ENCODE results near the gene C1RL. TPM values are rescaled to one million over a fixed set of nuclear protein-coding genes. Genes with fewer than 3 reads are reported as not detected.

The C1RL gene, protein sequence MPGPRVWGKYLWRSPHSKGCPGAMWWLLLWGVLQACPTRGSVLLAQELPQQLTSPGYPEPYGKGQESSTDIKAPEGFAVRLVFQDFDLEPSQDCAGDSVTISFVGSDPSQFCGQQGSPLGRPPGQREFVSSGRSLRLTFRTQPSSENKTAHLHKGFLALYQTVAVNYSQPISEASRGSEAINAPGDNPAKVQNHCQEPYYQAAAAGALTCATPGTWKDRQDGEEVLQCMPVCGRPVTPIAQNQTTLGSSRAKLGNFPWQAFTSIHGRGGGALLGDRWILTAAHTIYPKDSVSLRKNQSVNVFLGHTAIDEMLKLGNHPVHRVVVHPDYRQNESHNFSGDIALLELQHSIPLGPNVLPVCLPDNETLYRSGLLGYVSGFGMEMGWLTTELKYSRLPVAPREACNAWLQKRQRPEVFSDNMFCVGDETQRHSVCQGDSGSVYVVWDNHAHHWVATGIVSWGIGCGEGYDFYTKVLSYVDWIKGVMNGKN
- total RNA-seq = 10.9 TPM
- long read RNA-seq, partial matches to known transcripts = 0 of 3 reads
- long read RNA-seq, other reads (novel, unspliced or antisense) = 3 of 3 reads

DNA sequence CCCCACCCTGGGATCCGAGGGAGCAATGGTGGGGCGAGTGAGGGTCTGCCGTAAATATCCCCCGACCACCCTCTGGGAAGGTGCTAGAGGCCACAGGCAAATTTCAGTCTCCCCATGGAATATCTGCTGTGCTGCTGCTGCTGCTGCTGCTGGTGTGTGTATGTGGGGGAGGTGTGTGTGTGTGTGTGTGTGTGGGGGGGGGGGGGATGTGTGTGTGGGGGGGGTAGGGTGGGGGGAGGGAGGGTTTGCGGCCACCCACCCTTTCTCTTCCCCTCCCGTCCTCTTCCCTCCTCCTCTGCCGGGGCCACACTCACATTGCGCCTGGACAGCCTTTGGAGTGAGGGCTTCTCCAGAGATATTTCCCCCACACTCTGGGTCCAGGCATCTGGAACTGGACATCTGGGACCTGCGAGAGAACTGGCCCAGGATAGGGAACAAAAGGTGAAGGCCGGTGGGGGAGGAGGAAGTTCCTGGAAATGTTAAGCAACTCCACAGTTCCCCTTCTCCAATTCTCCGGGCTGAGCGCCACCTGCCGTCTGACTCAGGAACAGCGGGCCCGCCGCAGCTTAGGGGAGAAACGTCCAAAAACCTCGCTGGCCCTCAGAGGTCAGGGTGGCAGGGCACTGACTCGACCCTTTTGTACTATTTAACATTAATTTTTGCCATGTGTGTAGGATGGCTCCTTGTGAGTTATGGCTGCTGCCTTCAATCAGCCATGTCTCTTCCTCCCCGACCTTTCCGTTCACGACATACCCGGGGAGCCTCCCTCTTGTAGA lies at the start of gene C1RL:
C1RL (minus strand) TSS at position 419 of the 776 bp plus-strand sequence; CDS start at position 385, 34 bp downstream.
- intact Hi-C loops (cut with micrococcal nuclease) = loop anchor here (10.0 kb wide), 1 partner anchor 154 kb away; the partner anchor contains the start of gene PTPN6
- ATAC-seq (peak; percentile 87), DNase-seq (peak; percentile 93)

DNA sequence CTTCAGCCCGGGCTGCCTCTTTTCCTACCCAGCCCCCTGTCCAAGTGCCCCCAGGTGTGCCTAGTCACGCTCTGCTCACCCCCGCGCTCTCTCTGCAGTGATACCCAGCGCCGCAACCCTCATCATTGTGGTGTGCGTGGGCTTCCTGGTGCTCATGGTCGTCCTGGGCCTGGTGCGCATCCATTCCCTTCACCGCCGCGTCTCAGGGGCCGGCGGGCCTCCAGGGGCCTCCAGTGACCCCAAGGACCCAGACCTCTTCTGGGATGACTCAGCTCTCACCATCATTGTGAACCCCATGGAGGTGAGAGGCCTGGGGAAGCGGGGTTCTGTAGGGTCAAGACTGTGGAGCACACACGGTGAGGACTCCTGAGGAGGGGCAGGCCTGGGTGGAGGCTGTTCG lies 48.4 kb upstream of the C1RL start:
- no peak for DNase-seq
- intact Hi-C loops (cut with micrococcal nuclease) = no loop called here

DNA sequence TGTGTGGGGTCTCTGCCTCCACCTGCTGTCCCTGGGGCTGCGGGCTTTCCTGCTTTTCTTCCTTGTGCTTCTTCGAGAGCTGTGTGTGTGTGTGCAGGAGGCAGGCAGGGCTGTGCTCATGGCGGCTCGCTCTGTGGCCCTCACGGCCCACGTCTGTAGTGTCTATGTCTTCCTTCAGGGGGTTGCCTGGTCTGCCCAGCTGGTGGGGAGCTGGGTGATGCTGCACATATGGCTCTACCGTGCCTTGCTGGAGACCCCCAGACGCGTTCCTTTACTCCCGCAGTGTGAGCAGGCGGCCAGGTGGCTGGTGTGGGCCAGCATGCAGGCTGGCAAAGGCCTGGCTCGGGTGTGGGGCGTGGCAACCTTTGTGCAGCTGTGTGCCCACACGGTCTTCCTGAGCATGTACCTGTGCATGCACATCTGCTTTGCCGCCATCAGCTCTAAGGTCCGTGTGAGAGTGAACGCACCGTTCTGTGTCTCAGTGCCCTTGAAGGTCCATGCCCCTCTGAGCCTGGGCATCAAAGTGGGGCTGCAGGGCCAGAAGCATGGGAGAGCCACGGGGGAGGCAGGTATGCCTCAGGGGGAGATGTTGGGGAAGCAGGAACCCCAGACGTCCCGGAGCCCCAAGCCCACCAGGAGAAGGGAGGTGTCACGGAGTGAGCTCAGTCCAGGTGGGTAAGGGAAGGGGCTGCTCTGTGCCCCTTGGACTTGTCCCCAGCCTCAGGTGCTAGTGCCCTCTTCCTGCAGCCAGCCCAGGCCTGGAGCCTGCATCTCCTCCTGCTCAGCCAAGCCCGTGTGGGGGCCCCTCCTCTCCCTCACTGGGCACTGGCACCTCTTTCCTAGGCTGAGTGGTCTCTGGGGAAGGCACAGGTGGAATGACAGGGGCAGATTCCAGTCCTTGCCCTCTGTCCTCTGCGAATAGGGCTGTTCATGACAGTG lies 47.5 kb upstream of the C1RL start:
- DNase-seq = no peak
- ATAC-seq = no peak
- intact Hi-C loops (cut with micrococcal nuclease) = no loop called here

More for the DNA sequence above, 48.4 kb upstream of the C1RL start:
- no peak for ATAC-seq

DNA sequence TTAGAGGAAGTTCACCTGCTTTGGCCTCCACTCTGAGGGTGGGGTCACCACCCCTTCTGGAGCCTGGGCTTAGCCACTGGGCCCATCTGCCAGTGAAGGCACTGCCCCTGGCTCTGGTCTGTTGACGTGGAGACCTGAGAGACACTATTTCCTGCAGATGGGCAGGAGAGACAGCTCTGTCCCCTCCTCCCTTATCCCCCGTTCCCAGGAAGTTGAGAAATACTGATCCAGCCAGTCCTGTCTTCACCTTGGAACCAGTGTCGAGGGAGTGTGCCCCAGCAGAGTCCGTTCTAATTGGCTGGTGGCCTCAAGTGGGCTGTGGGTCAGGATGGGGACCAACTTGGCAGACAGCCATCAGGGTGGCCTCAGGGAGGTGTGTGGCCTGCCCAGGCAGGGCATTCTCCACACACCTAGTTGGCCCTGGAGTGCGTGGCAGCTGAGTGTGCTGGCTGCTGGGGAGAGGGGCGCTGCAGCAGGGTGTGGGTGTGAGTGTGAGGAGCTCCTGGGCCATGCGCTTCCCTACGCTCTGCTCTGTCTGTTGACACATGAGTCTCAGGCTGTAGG lies 46.5 kb upstream of the C1RL start:
- DNase-seq (no peak), ATAC-seq (no peak)
- intact Hi-C loops (cut with micrococcal nuclease) = no loop called here

DNA sequence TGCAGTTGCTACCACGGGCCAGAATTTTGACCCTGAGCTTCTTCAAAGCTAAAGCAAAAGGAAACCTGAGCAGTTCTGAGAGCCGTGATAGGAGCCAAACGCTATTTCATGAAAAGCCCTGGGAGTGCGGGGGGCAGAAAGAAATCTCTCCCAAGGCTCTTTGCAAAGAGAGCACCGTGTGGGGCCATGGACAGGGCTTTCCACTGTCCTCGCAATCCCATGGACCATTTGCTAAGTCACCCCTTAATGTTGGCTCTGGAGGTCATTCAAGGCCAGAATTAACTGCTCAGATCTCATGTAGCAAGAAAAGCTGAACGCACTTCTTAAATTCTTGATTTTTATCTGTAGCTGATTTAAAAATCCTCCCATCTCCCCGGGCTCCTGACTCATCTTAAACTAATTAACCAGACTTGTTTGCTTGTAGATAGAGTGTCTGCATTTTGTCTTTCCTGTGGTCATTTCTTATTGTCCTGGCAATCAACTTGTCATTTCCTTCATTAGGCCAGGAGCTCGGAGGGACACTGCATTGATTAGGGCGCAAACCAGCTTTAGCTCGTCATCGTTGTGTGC lies 46.0 kb upstream of the C1RL start:
- DNase-seq (no peak), ATAC-seq (no peak)
- intact Hi-C loops (cut with micrococcal nuclease) = no loop called here

DNA sequence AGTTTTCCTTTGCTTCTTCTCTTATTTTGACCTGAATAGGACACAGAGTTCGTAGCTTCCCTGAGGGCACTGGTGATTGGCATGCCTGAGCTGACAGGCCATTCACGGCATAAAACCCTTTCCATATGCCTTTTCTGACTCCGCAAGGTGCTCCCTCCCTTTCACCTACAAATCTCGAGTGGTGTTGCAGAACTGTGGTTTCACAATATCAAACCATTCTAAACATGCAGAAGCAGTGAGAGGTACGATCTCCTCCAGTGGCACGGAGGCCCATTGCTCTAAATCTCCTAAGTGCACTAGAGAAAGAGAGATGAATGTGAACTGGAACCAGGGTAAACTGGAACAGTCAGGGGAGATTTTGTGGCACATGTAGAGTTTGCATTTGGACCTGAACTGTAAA lies 45.0 kb upstream of the C1RL start:
- intact Hi-C loops (cut with micrococcal nuclease) = no loop called here
- ATAC-seq (no peak), DNase-seq (no peak)

DNA sequence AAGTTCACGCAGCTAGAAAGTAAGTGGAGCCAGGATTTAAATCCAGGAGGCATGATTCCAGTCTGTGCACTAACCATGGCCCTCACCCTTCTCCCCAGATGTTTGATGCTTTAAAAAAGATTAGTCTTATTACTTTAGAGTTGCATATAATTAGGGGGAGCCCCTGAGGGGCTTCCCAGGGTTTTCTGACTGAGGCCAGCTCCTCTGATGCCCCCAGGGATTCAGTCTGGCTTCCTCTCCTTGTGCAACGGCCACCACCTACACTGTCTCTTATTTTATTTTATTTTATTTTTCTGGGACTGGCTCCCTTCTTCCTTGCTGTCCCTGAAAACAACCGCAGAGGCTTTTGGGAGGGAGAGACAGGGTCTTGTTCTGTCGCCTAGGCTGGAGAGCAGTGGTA lies 43.8 kb upstream of the C1RL start:
- intact Hi-C loops (cut with micrococcal nuclease) = no loop called here
- ATAC-seq (no peak), DNase-seq (no peak)

DNA sequence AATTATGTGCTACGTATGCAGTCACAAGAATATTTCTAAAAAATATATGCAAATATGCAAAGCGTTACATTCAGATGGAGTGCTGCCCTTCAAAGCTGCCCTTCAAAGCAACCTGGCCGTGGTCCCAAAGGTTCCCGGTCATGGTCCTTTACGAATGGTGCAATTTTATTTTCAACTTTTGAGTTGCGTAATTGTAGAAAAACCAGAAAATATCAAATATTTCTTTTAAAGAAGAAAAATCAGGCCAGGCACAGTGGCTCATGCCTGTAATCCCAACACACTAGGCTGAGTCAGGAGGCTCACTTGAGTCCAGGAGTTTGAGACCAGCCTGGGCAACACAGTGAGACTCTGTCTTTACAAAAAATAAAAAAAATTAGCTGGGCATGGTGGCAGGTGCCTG lies 42.5 kb upstream of the C1RL start:
- DNase-seq (no peak), ATAC-seq (no peak)
- intact Hi-C loops (cut with micrococcal nuclease) = no loop called here

DNA sequence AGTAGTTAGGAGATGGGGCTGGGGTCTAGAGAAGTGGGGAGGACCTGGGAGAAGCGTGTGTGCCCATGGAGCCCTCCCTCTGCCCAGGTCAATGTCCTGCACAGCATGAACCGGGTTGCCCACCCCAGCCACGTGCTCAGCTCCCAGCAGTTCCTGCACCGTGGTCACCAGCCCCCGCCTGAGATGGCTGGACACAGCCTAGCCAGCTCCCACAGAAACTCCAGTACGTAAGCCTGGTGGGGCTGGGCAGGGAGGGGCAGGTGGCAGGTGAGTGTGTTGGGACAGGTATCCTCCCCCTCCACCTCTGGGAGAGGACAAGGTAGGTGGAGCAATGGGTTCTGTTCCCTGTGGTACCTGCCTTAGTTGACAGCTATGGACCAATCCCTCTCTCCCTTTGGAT lies 41.8 kb upstream of the C1RL start:
- ATAC-seq (no peak), DNase-seq (no peak)
- intact Hi-C loops (cut with micrococcal nuclease) = no loop called here

DNA sequence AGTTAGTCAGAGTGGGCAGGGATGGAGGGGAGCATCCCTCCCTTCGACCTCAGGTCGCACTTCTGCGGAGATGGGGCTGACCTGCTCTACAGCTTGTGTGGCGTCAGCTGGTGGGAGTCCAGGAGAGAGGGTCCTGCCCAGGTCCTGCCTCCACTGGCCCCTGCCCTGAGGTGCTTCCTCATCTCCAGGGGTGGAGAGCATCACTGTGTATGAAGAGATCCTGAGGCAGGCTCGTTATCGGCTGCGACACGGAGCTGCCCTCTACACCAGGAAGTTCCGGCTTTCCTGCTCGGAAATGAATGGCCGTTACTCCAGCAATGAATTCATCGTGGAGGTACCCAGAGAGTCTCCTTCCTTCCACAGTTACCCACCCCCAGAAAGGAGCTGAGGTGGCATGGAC lies 41.3 kb upstream of the C1RL start:
- DNase-seq = no peak
- intact Hi-C loops (cut with micrococcal nuclease) = no loop called here
- ATAC-seq = no peak

DNA sequence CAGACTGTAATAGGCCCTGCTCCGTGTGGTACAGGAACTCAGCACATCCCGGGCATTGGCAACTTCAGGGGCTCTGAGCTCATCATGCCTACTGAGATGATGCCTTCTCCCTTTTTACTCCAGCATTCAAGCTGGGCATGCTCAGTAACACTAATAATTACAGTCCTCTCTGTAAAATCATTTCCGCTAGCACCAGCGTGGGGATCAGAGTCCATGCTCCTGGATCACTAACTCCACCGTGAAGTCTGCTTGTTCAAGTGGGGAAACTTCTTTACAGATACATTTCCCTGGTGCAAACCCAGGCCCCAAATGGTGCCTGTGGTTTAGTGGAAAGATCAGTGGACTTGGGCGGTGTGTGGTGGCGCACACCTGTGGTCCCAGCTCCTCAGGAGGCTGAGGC lies 37.9 kb upstream of the C1RL start:
- DNase-seq (no peak), ATAC-seq (no peak)
- intact Hi-C loops (cut with micrococcal nuclease) = no loop called here

DNA sequence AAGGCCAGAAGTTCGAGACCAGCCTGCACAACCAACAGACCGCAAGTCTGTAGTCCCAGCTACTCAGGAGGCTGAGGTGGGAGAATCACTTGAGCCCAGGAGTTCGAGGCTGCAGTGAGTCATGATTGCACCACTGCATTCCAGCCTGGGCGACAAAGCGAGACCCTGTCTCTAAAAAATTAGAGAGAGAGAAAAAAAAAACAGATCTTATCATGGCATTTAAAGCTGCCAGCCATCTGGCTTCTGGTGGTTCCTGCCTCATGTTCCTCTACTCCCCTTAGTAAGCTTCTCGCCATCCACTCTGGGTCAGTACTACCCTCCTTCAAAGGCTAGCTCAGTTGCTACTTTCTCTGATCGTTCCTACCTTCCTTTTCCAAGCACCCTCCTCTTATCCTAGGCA lies 37.2 kb upstream of the C1RL start:
- DNase-seq = no peak
- intact Hi-C loops (cut with micrococcal nuclease) = no loop called here
- no peak for ATAC-seq

DNA sequence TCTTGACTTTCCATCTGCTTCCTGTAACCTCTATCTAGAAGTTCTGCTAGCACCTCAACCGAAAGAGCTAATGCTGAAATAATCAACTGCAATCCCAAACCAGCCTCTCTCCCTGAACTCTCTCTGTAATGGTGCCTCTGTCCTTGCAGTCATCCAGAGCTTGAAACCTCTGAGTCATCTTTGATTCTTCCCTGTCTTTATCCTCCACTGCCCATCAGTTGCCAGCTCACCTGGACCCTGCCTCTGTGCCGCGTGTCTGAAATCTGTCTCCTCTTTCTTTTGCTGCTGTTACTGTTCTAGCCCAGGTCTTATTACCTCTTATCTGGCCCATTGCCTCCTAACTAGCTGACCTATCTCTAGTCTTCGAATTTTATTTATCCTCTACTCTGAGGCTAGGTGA lies 36.7 kb upstream of the C1RL start:
- ATAC-seq = no peak
- no peak for DNase-seq
- intact Hi-C loops (cut with micrococcal nuclease) = no loop called here

DNA sequence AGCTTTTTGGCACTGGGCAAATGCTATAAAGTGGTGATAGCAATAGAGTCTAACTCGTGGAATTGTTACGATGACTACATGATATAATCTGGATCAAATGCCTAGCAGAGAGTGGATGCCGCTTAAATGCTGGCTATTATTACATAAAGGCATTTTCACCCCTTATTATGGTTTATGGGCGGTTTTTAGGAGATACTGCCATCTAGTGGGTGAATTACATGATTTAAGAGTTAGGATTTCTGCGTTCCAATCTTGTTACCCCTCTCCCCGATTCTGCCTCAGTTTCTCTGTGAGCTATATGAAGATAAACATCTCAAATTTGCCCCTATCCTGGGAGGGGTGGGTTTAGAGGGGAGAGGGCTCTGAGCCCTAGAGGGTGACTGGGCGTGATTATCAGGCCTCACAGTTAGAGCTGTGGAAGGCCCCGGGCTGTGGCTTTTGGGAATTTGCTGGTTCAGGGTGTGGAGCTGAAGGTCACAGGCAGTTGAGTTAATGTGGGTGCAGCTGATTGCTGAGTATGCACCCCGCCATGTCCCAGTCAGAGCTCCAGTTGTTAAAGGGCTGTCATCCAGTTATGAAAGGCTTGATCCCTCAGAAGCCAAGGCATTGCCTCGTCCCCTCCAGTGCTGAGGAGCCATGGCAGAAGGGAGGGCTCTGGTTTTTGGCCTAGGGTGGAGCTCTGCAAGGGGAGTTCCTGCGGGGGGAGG lies 35.6 kb upstream of the C1RL start:
- DNase-seq (no peak), ATAC-seq (peak; percentile 54)
- intact Hi-C loops (cut with micrococcal nuclease) = no loop called here

DNA sequence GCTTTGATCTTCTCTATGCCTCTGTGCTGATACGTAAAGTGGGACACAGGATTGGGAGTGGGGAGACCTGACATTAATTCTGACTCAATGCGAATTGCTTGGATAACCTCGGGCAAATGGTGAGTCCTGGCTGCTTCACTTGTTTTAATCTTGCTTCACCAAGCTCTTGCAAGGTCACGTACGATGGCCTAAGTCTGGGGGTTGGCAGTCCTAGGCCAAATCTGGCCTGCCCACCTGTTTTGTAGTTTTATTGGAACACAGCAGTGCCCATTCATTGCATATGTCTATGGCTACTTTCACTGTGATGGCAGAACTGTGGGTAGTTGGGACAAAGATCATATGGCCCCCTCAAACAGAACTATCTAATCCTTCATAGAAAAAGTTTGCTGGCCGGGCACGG lies 34.5 kb upstream of the C1RL start:
- intact Hi-C loops (cut with micrococcal nuclease) = no loop called here
- ATAC-seq (no peak), DNase-seq (no peak)

DNA sequence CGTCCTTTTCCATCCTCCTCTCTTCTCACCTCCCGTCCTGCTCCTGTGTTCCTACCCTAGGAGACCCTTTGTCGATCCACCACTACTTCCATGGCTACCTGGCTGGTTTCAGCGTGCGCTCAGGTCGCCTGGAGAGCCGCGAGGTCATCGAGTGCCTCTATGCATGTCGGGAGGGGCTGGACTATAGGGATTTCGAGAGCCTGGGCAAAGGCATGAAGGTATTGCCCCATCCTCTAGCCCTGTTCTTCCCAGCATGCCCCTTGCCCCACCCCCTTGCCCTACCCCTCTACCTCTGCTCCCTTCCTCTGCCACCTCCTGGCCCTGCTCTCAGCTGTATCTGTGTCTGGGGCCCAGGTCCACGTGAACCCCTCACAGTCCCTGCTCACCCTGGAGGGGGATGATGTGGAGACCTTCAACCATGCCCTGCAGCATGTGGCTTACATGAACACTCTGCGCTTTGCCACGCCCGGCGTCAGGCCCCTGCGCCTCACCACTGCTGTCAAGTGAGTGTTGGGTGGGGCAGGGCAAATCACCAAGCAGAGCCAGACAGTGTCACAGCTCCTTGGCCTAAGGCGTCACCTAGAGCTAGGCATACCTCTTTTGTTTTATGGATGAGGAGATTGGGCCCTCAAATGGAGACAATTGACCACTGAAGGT lies 33.9 kb upstream of the C1RL start:
- no peak for ATAC-seq
- DNase-seq = no peak
- intact Hi-C loops (cut with micrococcal nuclease) = no loop called here

DNA sequence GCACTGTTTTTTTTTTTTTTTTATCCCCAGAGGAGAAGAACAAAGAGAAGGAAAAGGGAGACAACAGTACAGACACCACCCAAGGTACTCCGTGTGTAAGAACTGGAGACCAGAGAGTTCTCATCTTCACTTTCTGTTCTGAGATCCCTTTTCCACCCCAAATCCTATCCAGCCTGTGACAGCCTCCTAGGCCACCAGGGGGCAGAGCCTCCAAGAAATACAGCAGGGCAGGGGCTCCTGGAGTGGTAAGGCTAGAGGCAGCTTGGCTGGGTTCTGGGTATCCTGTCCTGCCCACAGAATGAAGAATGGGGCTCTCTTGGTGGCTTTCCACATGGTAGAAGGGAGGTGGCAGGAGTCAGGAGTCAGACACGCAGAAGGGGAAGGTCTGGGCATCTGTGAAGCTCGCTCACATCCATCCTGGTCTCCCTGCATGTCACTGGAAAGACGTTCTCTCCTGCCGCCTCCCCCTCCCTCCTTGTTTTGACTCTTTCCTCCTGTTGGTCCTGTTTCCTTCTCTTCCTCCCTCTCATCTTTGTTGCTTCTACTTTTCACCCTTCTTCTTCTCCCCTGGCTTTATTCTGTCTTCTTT lies 33.1 kb upstream of the C1RL start:
- DNase-seq = no peak
- peak; percentile 42 for ATAC-seq
- intact Hi-C loops (cut with micrococcal nuclease) = no loop called here

All from left ventricle myocardium superior (tissue), 1 donor.